Esophagus muscularis mucosa (tissue), 4 donors: ENCODE data around the gene MRPL11.

Experiments
- CTCF ChIP-seq, 3 experiments: fragments of 200-600 bp in 2 of 3; fragments of 450-650 bp in 1 of 3; sonication (generic) in 2 of 3; IDR thresholded peaks; one replicate each; pipeline ENCODE4 v1.5.1; 2017 to 2019; ENCODE audit warnings: antibody characterized with exemption in 3 of 3, mild to moderate bottlenecking in 2 of 3, moderate library complexity in 1 of 3
- EP300 ChIP-seq: sonication (generic); formaldehyde crosslinking; IDR thresholded peaks from one replicate; pipeline ENCODE4 v1.6.1; 2017; ENCODE audit warnings: antibody characterized with exemption
- POLR2A ChIP-seq: fragments of 450-650 bp; IDR thresholded peaks from one replicate; pipeline ENCODE4 v1.6.1; 2017; ENCODE audit warnings: antibody characterized with exemption, moderate library complexity, mild to moderate bottlenecking, low read depth
- POLR2AphosphoS5 ChIP-seq, 2 donors: sonication (generic); formaldehyde crosslinking; IDR thresholded peaks; one replicate each; pipeline ENCODE4 v1.6.1; 2017; ENCODE audit warnings: antibody characterized with exemption in 2 of 2

- TF ChIP-seq EP300 (no peak), CTCF (IDR thresholded peaks at IDR 0.05) (no peak), POLR2A (no peak), POLR2AphosphoS5 (IDR thresholded peaks at IDR 0.05) (no peak)
Measured at GRCh38 chr11:66432597-66432996, 6.1 kb downstream of the MRPL11 start.
